Left ventricle myocardium inferior (tissue), 1 donor: ENCODE results near the gene SOX18. TPM values are rescaled to one million over a fixed set of nuclear protein-coding genes. Genes with fewer than 3 reads are reported as not detected.

Source experiments
- DNase-seq: peaks from one replicate; pipeline ENCODE4 v3.0.0-alpha.2; 2020
- H3K27ac ChIP-seq: fragments of 200-600 bp; replicated peaks from 2 replicates; pipeline ENCODE4 v1.8.0; 2021
- H3K27me3 ChIP-seq: fragments of 200-600 bp; 2 replicates; pipeline ENCODE4 v1.8.0; 2021; ENCODE audit warnings: low read depth
- H3K36me3 ChIP-seq: fragments of 200-600 bp; 2 replicates; pipeline ENCODE4 v1.8.0; 2021
- H3K4me1 ChIP-seq: fragments of 200-600 bp; 2 replicates; pipeline ENCODE4 v1.8.0; 2021
- H3K4me3 ChIP-seq: fragments of 200-600 bp; 2 replicates; pipeline ENCODE4 v1.8.0; 2021; ENCODE audit warnings: mild to moderate bottlenecking, moderate library complexity
- H3K9me3 ChIP-seq: fragments of 200-600 bp; replicated peaks from 2 replicates; pipeline ENCODE4 v1.8.0; 2021
- intact Hi-C: fragments of 100-400 bp; cut with micrococcal nuclease; formaldehyde crosslinking; loops from one replicate; pipeline ENCODE4 v1.11.0; 2022
- microRNA-seq: library from miRNA; unstranded; fragments of <30 nt; microRNA quantifications from one replicate; pipeline ENCODE4 v1.2.0, GENCODE V29; 2020
- total RNA-seq: library from RNA; stranded (reverse); fragmentation: NEBNext Ultra II Directional; extraction: Animal tissue kit (Norgen Biotek cat#: 25700); gene quantifications from one replicate; pipeline ENCODE4 v1.2.1, GENCODE V29; 2021
- TF ChIP-seq, protein P1 (sequence below): fragments of 200-600 bp; IDR thresholded peaks from 2 replicates; pipeline ENCODE4 v1.8.0; 2021; ENCODE audit warnings: antibody characterized with exemption, mild to moderate bottlenecking, borderline replicate concordance
- donor health status: DM: no; HTN: yes; CAD: no; lungs with severe emphysema.

SOX18 gene
- total RNA-seq, 1 donor from 2014 or later = 30.5 TPM

DNA sequence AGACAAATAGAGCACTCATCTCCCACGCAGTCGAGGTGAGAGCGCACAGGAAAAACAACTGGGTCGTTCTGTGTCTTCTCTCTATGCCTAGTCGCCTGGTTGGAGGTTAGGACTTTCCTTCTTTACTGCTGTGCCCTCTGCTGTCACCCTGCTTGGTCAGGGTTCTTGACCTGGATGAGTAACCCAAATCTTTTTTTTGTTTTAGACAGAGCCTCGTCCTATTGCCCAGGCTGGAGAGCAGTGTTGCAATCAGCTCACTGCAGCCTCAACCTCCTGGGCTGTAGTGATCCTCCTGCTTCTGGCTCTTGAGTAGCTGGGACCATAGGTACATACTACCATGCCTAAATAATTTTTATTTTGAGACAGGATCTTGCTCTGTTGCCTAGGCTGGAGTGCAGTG lies 44.0 kb downstream of the SOX18 start:
- DNase-seq = no peak
- H3K27me3 ChIP-seq = no peaks in the 10 kb centered on the region
- peaks cover 32% of the 10 kb centered on the region for H3K4me1 ChIP-seq
- peaks cover 96% of the 10 kb centered on the region for H3K36me3 ChIP-seq
- TF ChIP-seq, protein P1, sequence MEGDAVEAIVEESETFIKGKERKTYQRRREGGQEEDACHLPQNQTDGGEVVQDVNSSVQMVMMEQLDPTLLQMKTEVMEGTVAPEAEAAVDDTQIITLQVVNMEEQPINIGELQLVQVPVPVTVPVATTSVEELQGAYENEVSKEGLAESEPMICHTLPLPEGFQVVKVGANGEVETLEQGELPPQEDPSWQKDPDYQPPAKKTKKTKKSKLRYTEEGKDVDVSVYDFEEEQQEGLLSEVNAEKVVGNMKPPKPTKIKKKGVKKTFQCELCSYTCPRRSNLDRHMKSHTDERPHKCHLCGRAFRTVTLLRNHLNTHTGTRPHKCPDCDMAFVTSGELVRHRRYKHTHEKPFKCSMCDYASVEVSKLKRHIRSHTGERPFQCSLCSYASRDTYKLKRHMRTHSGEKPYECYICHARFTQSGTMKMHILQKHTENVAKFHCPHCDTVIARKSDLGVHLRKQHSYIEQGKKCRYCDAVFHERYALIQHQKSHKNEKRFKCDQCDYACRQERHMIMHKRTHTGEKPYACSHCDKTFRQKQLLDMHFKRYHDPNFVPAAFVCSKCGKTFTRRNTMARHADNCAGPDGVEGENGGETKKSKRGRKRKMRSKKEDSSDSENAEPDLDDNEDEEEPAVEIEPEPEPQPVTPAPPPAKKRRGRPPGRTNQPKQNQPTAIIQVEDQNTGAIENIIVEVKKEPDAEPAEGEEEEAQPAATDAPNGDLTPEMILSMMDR = no peak
- H3K27ac ChIP-seq = no peak overlapping the region
- H3K9me3 ChIP-seq = no peaks in the 10 kb centered on the region
- H3K4me3 ChIP-seq = no peak overlapping the region
- intact Hi-C loops = no loop called here

DNA sequence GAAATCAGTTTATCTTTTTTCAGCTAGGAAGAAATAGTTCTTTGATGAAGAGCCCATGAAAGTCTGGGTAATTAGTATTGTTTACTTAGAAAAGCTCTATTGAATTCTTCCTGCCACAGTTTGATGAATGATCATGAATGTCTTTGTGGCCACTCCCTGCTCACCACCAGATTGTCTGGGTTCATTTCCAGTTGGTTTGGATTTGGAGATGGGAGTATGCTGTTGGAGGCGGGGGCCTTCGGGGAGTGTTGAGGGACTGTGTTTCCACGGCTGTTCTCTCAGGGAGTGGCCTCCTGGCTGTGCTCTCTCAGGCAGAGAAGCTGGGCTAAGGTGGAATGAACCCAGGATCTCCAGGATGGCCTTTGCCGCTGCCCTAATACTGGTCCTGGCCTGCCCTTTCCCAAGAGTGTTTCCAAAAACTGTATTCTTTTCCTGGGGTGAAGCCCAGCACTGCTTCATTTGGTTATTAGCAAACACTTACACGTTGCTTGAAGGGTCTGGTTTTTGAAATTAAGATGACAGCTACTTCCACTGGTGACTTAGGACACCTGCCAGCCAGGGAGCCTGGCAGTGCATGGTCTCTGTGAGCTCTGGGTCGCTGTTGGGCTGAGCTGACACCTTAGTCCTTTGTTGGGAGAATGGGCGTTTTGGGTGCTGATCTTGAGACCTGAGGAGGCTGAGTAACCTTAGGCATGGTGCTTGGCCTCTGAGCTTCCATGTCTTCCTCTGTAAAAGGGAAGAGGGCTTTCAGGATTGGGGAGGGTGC lies 45.3 kb downstream of the SOX18 start:
- peaks cover 96% of the 10 kb centered on the region for H3K36me3 ChIP-seq
- no peaks in the 10 kb centered on the region for H3K27me3 ChIP-seq
- H3K4me1 ChIP-seq = peaks cover 32% of the 10 kb centered on the region
- intact Hi-C loops = no loop called here
- H3K27ac ChIP-seq = no peak overlapping the region
- no peak for DNase-seq
- TF ChIP-seq, protein P1 = no peak
- no peaks in the 10 kb centered on the region for H3K9me3 ChIP-seq
- H3K4me3 ChIP-seq = no peak overlapping the region

- no peaks in the 10 kb centered on the region for H3K27me3 ChIP-seq
- TF ChIP-seq, protein P1 = no peak
- H3K27ac ChIP-seq = no peak overlapping the region
- intact Hi-C loops = no loop called here
- no peaks in the 10 kb centered on the region for H3K9me3 ChIP-seq
- H3K4me1 ChIP-seq = peaks cover 19% of the 10 kb centered on the region
- no peak for DNase-seq
- no peak overlapping the region for H3K4me3 ChIP-seq
- H3K36me3 ChIP-seq = peaks cover 99% of the 10 kb centered on the region
These were observed 47.8 kb downstream of the SOX18 start for GRCh38 chr20:64001607-64002011.

- Histone ChIP-seq H3K36me3 (peaks cover 99% of the 10 kb centered on the region), H3K4me3 (no peak overlapping the region), H3K4me1 (peaks cover 19% of the 10 kb centered on the region), H3K9me3 (no peaks in the 10 kb centered on the region), H3K27ac (no peak overlapping the region), H3K27me3 (no peaks in the 10 kb centered on the region)
- DNase-seq = no peak
- TF ChIP-seq, protein P1 = no peak
- intact Hi-C loops = no loop called here
These were observed 48.5 kb downstream of the SOX18 start for GRCh38 chr20:64000906-64001305.

Small RNA genes within 50 kb of the gene (microRNA-seq; reads per million reads assigned to microRNA genes)
- gene MIR6813 = not detected

Other genes with a start within 250 kb of the SOX18 start
- 13.6 TPM for gene ZBTB46, start 218.4 kb downstream of the SOX18 start, total RNA-seq
- gene ABHD16B, start 188.1 kb downstream of the SOX18 start, total RNA-seq = not detected
- 72.0 TPM for gene TPD52L2, start 184.4 kb downstream of the SOX18 start, total RNA-seq
- 42.8 TPM for gene DNAJC5, start 154.5 kb downstream of the SOX18 start, total RNA-seq
- gene UCKL1, start 93.2 kb downstream of the SOX18 start, total RNA-seq = 41.0 TPM
- 12.6 TPM for gene ZNF512B, start 79.7 kb downstream of the SOX18 start, total RNA-seq
- 5.6 TPM for gene SAMD10, start 70.0 kb downstream of the SOX18 start, total RNA-seq
- gene PRPF6, start 68.5 kb downstream of the SOX18 start, total RNA-seq = 46.8 TPM
- gene C20orf204, start 13.5 kb downstream of the SOX18 start, total RNA-seq = 0.55 TPM
- gene TCEA2, start 13.6 kb upstream of the SOX18 start, total RNA-seq = 38.9 TPM
- 6.1 TPM for gene RGS19, start 29.9 kb upstream of the SOX18 start, total RNA-seq
- gene OPRL1, start 30.4 kb upstream of the SOX18 start, total RNA-seq = 0.52 TPM
- not detected for gene LKAAEAR1, start 34.8 kb upstream of the SOX18 start, total RNA-seq
- not detected for gene NPBWR2, start 57.9 kb upstream of the SOX18 start, total RNA-seq
- 0.11 TPM for gene MYT1, start 114.8 kb upstream of the SOX18 start, total RNA-seq
- 62.9 TPM for gene PCMTD2, start 206.1 kb upstream of the SOX18 start, total RNA-seq